ENCODE results near the gene FAAH. TPM values are rescaled to one million over a fixed set of nuclear protein-coding genes. Genes with fewer than 3 reads are reported as not detected.

Gene FAAH
- total RNA-seq, 1 experiment from 2014 or later: 24.8 TPM

- H4K20me1 ChIP-seq (ENCODE audit: insufficient read depth): no peaks in the 10 kb centered on the region
- no peaks in the 10 kb centered on the region for H3K9me3 ChIP-seq (ENCODE audit: control insufficient read depth in 1 of 2, insufficient read depth in 1 of 2, low read depth in 1 of 2, low read length in 2 of 2)
- H3K4me3 ChIP-seq (replicated peaks in 1 of 2; ENCODE audit: low read depth in 1 of 2, low read length in 2 of 2): peak overlapping the region in 1 of 2 experiments; percentile 20; a peak in 1 of 4 replicates
- DNase-seq (ENCODE audit: low read depth, low spot score) (no peak), ATAC-seq (no peak; the same call in 1 of the 2 replicates)
- H3K9ac ChIP-seq (ENCODE audit: low read length): no peak overlapping the region
- peak overlapping the region; percentile 63 for H3K4me2 ChIP-seq (ENCODE audit: low read length)
- peaks cover 8 to 18% of the 10 kb centered on the region in 2 experiments; a peak in 3 of 4 replicates for H3K4me1 ChIP-seq (ENCODE audit: control insufficient read depth in 1 of 2, insufficient read depth in 2 of 2, low read length in 2 of 2)
- BruUV-seq (replicated peaks): no TSS peak
- H3K27ac ChIP-seq (ENCODE audit: low read depth, low read length): no peak overlapping the region
- H2AFZ ChIP-seq (ENCODE audit: low read depth, low read length, poor library complexity, severe bottlenecking): no peak overlapping the region
- no peaks in the 10 kb centered on the region for H3K36me3 ChIP-seq (ENCODE audit: control insufficient read depth in 1 of 2, insufficient read depth in 2 of 2, low read length in 2 of 2)
- RAD21 ChIA-PET (ENCODE audit: low non-redundant PET in 1 of 2, low total read pairs in 2 of 2, uncharacterized antibody in 2 of 2, unreplicated experiment in 2 of 2): no interaction called here
- intact Hi-C loops (cut with micrococcal nuclease): no loop called here
- TF ChIP-seq ATF3 (IDR thresholded peaks at IDR 0.05): no peak
- TF ChIP-seq TCF7L2 (IDR thresholded peaks at IDR 0.05; ENCODE audit: borderline replicate concordance, extremely low read depth, insufficient read depth, insufficient read length): no peak
- TF ChIP-seq EZH2phosphoT487 (IDR thresholded peaks at IDR 0.05; ENCODE audit: borderline replicate concordance): no peak
- TF ChIP-seq JUND (IDR thresholded peaks at IDR 0.05): no peak
- TF ChIP-seq EGR1 (IDR thresholded peaks at IDR 0.05; ENCODE audit: low read depth): no peak
- no peak for TF ChIP-seq ZFX (IDR thresholded peaks at IDR 0.05)
- H3K27me3 ChIP-seq (ENCODE audit: insufficient read depth, low read length): no peaks in the 10 kb centered on the region
- POLR2A ChIA-PET: no interaction called here
- CTCF ChIA-PET: no interaction called here
- H3K79me2 ChIP-seq (ENCODE audit: insufficient read depth, low read length): no peaks in the 10 kb centered on the region
- no peaks in the 10 kb centered on the region for H3K9me2 ChIP-seq (ENCODE audit: insufficient read depth)
These were observed 7.2 kb downstream of the FAAH start for GRCh38 chr1:46401154-46401913.

- peak overlapping the region in 1 of 2 experiments; percentile 20; a peak in 1 of 4 replicates for H3K4me3 ChIP-seq (replicated peaks in 1 of 2; ENCODE audit: low read depth in 1 of 2, low read length in 2 of 2)
- H3K9me2 ChIP-seq (ENCODE audit: insufficient read depth): no peaks in the 10 kb centered on the region
- H3K36me3 ChIP-seq (ENCODE audit: control insufficient read depth in 1 of 2, insufficient read depth in 2 of 2, low read length in 2 of 2): no peaks in the 10 kb centered on the region
- POLR2A ChIA-PET: no interaction called here
- ATAC-seq (peak; percentile 90), DNase-seq (ENCODE audit: low read depth, low spot score) (peak; percentile 43)
- intact Hi-C loops (cut with micrococcal nuclease): loop anchor here (1.0 kb wide), 1 partner anchor 8 kb away; the partner anchor contains the start of gene FAAH
- H3K4me2 ChIP-seq (ENCODE audit: low read length): peak overlapping the region; percentile 63
- CTCF ChIA-PET: interaction anchor here (0.8 kb wide), 1 partner anchor 40 kb away, joined by 3 read pairs; no protein-coding TSS in a partner anchor
- BruUV-seq (replicated peaks): no TSS peak
- peaks cover 8 to 18% of the 10 kb centered on the region in 2 experiments; a peak in 3 of 4 replicates for H3K4me1 ChIP-seq (ENCODE audit: control insufficient read depth in 1 of 2, insufficient read depth in 2 of 2, low read length in 2 of 2)
- RAD21 ChIA-PET (ENCODE audit: low non-redundant PET in 1 of 2, low total read pairs in 2 of 2, uncharacterized antibody in 2 of 2, unreplicated experiment in 2 of 2): no interaction called here
- no peaks in the 10 kb centered on the region for H4K20me1 ChIP-seq (ENCODE audit: insufficient read depth)
- H3K9ac ChIP-seq (ENCODE audit: low read length): peak overlapping the region; percentile 14; the same call in 1 of the 2 replicates
- H3K9me3 ChIP-seq (ENCODE audit: control insufficient read depth in 1 of 2, insufficient read depth in 1 of 2, low read depth in 1 of 2, low read length in 2 of 2): no peaks in the 10 kb centered on the region
- no peak overlapping the region for H3K27ac ChIP-seq (ENCODE audit: low read depth, low read length)
- no peak overlapping the region for H2AFZ ChIP-seq (ENCODE audit: low read depth, low read length, poor library complexity, severe bottlenecking)
- no peaks in the 10 kb centered on the region for H3K27me3 ChIP-seq (ENCODE audit: insufficient read depth, low read length)
- H3K79me2 ChIP-seq (ENCODE audit: insufficient read depth, low read length): no peaks in the 10 kb centered on the region
- TF ChIP-seq EZH2phosphoT487 (IDR thresholded peaks at IDR 0.05; ENCODE audit: borderline replicate concordance): no peak
- no peak for TF ChIP-seq EGR1 (IDR thresholded peaks at IDR 0.05; ENCODE audit: low read depth)
- TF ChIP-seq POLR2A (IDR thresholded peaks at IDR 0.05; ENCODE audit: borderline replicate concordance, extremely low read depth, insufficient read depth, insufficient read length): no peak
- no peak; the same call in 1 of the 2 replicates for TF ChIP-seq CBX3 (IDR thresholded peaks at IDR 0.05; ENCODE audit: low read depth)
- no peak for TF ChIP-seq EZH2 (IDR thresholded peaks at IDR 0.05)
- TF ChIP-seq ZFX (IDR thresholded peaks at IDR 0.05): no peak
- no peak for TF ChIP-seq REST (IDR thresholded peaks at IDR 0.05; ENCODE audit: low read depth)
- no peak for TF ChIP-seq SIN3A (IDR thresholded peaks at IDR 0.05; ENCODE audit: low read depth)
- peak; percentile 83 for TF ChIP-seq YY1 (IDR thresholded peaks at IDR 0.05; ENCODE audit: extremely low read depth, insufficient replicate concordance, low read depth, low read length)
These were observed 8.0 kb downstream of the FAAH start for GRCh38 chr1:46401964-46402626.
